Tibial nerve (tissue), 4 donors: Measurements from ENCODE around the gene ACP4. TPM values are rescaled to one million over a fixed set of nuclear protein-coding genes. Genes with fewer than 3 reads are reported as not detected.

Source experiments
- DNase-seq, 2 donors: peaks; one replicate each; pipeline ENCODE4 v3.0.0-alpha.2; 2019; ENCODE audit warnings: low spot score in 2 of 2
- H3K27ac ChIP-seq, 4 donors: fragments of 200-600 bp; sonication (generic) in 3 of 4; one replicate each; pipeline ENCODE4 v1.5.1; 2017 to 2019; ENCODE audit warnings: mild to moderate bottlenecking in 1 of 4
- H3K27me3 ChIP-seq, 2 donors: fragments of 200-600 bp; sonication (generic) in 1 of 2; one replicate each; pipeline versions ENCODE4 v1.5.1 to v1.6.0; 2017 to 2019
- H3K36me3 ChIP-seq, 3 donors: fragments of 200-600 bp; sonication (generic); one replicate each; pipeline ENCODE4 v1.5.1; 2018 to 2019
- H3K4me1 ChIP-seq, 4 donors: fragments of 200-600 bp; sonication (generic) in 3 of 4; one replicate each; pipeline ENCODE4 v1.5.1; 2017 to 2019
- H3K4me3 ChIP-seq, 4 donors: fragments of 200-600 bp; sonication (generic) in 3 of 4; one replicate each; pipeline ENCODE4 v1.5.1; 2017 to 2019; ENCODE audit warnings: mild to moderate bottlenecking in 1 of 4, moderate library complexity in 1 of 4
- H3K9me3 ChIP-seq, 4 donors: fragments of 200-600 bp; sonication (generic) in 3 of 4; one replicate each; pipeline ENCODE4 v1.5.1; 2017 to 2019
- CTCF ChIP-seq, 5 experiments: fragments of 200-600 bp in 3 of 5; fragments of 450-650 bp in 2 of 5; sonication (generic) in 3 of 5; IDR thresholded peaks; one replicate each; pipeline ENCODE4 v1.5.1; 2016 to 2019; ENCODE audit warnings: antibody characterized with exemption in 5 of 5, mild to moderate bottlenecking in 3 of 5, moderate library complexity in 2 of 5
- EP300 ChIP-seq, 2 donors: sonication (generic); formaldehyde crosslinking; IDR thresholded peaks; one replicate each; pipeline ENCODE4 v1.6.1; 2017; ENCODE audit warnings: antibody characterized with exemption in 2 of 2, mild to moderate bottlenecking in 1 of 2
- POLR2A ChIP-seq, 2 donors: fragments of 450-650 bp; IDR thresholded peaks; one replicate each; pipeline ENCODE4 v1.6.1; 2017; ENCODE audit warnings: antibody characterized with exemption in 2 of 2, mild to moderate bottlenecking in 2 of 2, moderate library complexity in 2 of 2
- WGBS, 2 donors: methylation state at CpG; one replicate each; pipeline ENCODE4 v1.1.5; 2018; 5-methylcytosine and 5-hydroxymethylcytosine counted together
- total RNA-seq, 4 donors: library from RNA; depleted of rRNA; stranded (reverse); fragments of >200 nt; gene quantifications; one replicate each; pipeline ENCODE4 v1.1.0, GENCODE V29; 2016

ACP4 gene
- total RNA-seq, 4 donors from 2014 or later: not detected

- no peak overlapping the region for H3K27ac ChIP-seq
- H3K36me3 ChIP-seq: no peaks in the 10 kb centered on the region
- TF ChIP-seq EP300 (IDR thresholded peaks at IDR 0.05) (no peak), POLR2A (IDR thresholded peaks at IDR 0.05) (no peak), CTCF (IDR thresholded peaks at IDR 0.05) (no peak)
- peak overlapping the region in 3 of 4 donors; percentile 17 to 52 (median 52) for H3K4me3 ChIP-seq
- no peak for DNase-seq
- WGBS, 2 donors: 33 to 36% methylated on average over 13 of the region's 13 CpGs
- H3K27me3 ChIP-seq: peaks cover 2 to 48% of the 10 kb centered on the region in 2 donors
- peaks cover 0 to 1% (median 0%) of the 10 kb centered on the region in 4 donors for H3K9me3 ChIP-seq
- H3K4me1 ChIP-seq: peaks cover 0 to 14% (median 3%) of the 10 kb centered on the region in 4 donors
These were observed 45.0 kb downstream of the ACP4 start for GRCh38 chr19:50835103-50835784.

GRCh38 chr19:50835785-50836542 is 45.7 kb downstream of the ACP4 start:
- H3K27ac ChIP-seq: no peak overlapping the region
- peaks cover 2 to 48% of the 10 kb centered on the region in 2 donors for H3K27me3 ChIP-seq
- H3K36me3 ChIP-seq: no peaks in the 10 kb centered on the region
- peaks cover 0 to 14% (median 3%) of the 10 kb centered on the region in 4 donors for H3K4me1 ChIP-seq
- 3 to 4% methylated on average over 45 to 49 of the region's 67 CpGs for WGBS, 2 donors
- TF ChIP-seq CTCF (IDR thresholded peaks at IDR 0.05) (no peak), POLR2A (IDR thresholded peaks at IDR 0.05) (no peak), EP300 (IDR thresholded peaks at IDR 0.05) (no peak)
- H3K9me3 ChIP-seq: peaks cover 0 to 8% (median 0%) of the 10 kb centered on the region in 4 donors
- peak overlapping the region in 3 of 4 donors; percentile 17 to 52 (median 52) for H3K4me3 ChIP-seq
- peak; percentile 26 to 54 for DNase-seq

- peaks cover 2 to 48% of the 10 kb centered on the region in 2 donors for H3K27me3 ChIP-seq
- TF ChIP-seq CTCF (IDR thresholded peaks at IDR 0.05) (no peak), EP300 (IDR thresholded peaks at IDR 0.05) (no peak), POLR2A (IDR thresholded peaks at IDR 0.05) (no peak)
- no peak overlapping the region for H3K4me3 ChIP-seq
- DNase-seq: no peak
- H3K4me1 ChIP-seq: peaks cover 0 to 14% (median 3%) of the 10 kb centered on the region in 4 donors
- 31 to 42% methylated on average over 19 of the region's 19 CpGs for WGBS, 2 donors
- H3K9me3 ChIP-seq: peaks cover 0 to 16% (median 0%) of the 10 kb centered on the region in 4 donors
- no peak overlapping the region for H3K27ac ChIP-seq
- no peaks in the 10 kb centered on the region for H3K36me3 ChIP-seq
These were observed 46.5 kb downstream of the ACP4 start for GRCh38 chr19:50836543-50837195.

GRCh38 chr19:50837300-50837699 is 47.1 kb downstream of the ACP4 start:
- WGBS, 2 donors: 78% methylated on average over 10 of the region's 10 CpGs
- no peak overlapping the region for H3K4me3 ChIP-seq
- peaks cover 0 to 14% (median 3%) of the 10 kb centered on the region in 4 donors for H3K4me1 ChIP-seq
- H3K27ac ChIP-seq: no peak overlapping the region
- H3K9me3 ChIP-seq: peaks cover 0 to 21% (median 0%) of the 10 kb centered on the region in 4 donors
- H3K36me3 ChIP-seq: no peaks in the 10 kb centered on the region
- DNase-seq: no peak
- peaks cover 2 to 48% of the 10 kb centered on the region in 2 donors for H3K27me3 ChIP-seq
- TF ChIP-seq POLR2A (IDR thresholded peaks at IDR 0.05) (no peak), CTCF (IDR thresholded peaks at IDR 0.05) (no peak), EP300 (IDR thresholded peaks at IDR 0.05) (no peak)
